Fibroblast of lung (primary cell): Measurements from ENCODE around the gene TAF13. TPM values are rescaled to one million over a fixed set of nuclear protein-coding genes. Genes with fewer than 3 reads are reported as not detected.

ENCODE experiments used
- DNase-seq, 2 donors: peaks; one replicate each; pipeline versions ENCODE4 v3.0.0 to v3.0.0-alpha.2; 2010; ENCODE audit warnings: low read depth in 2 of 2
- H2AFZ ChIP-seq: 2 replicates; pipeline ENCODE4 v1.5.1; 2012; ENCODE audit warnings: low read length, control low read depth, inconsistent platforms
- H3K27ac ChIP-seq: 2 replicates; pipeline ENCODE4 v1.5.1; 2011; ENCODE audit warnings: low read length, control low read depth; ENCODE audit not compliant: insufficient read depth
- H3K27me3 ChIP-seq: 2 replicates; pipeline ENCODE4 v1.5.1; 2011; ENCODE audit warnings: mild to moderate bottlenecking, low read length; ENCODE audit not compliant: control insufficient read depth, insufficient read depth
- H3K36me3 ChIP-seq: 2 replicates; pipeline ENCODE4 v1.5.1; 2011; ENCODE audit warnings: low read length; ENCODE audit not compliant: control insufficient read depth, insufficient read depth
- H3K4me1 ChIP-seq: 2 replicates; pipeline ENCODE4 v1.5.1; 2011; ENCODE audit warnings: low read length; ENCODE audit not compliant: control insufficient read depth, insufficient read depth; ENCODE audit errors: extremely low read depth
- H3K4me2 ChIP-seq: 2 replicates; pipeline ENCODE4 v1.5.1; 2011; ENCODE audit warnings: low read length, control low read depth; ENCODE audit not compliant: insufficient read depth; ENCODE audit errors: extremely low read depth
- H3K4me3 ChIP-seq, 4 experiments: fragments of 200-600 bp in 1 of 4; sonication (generic) in 1 of 4; replicated peaks in 1 of 4; 2 replicates each; pipeline ENCODE4 v1.5.1; 2011 to 2016; ENCODE audit warnings: low read length in 4 of 4, low read depth in 3 of 4, mild to moderate bottlenecking in 3 of 4, control low read depth in 2 of 4, inconsistent platforms in 1 of 4, mixed read lengths in 1 of 4; ENCODE audit not compliant: insufficient read depth in 1 of 4; ENCODE audit errors: control extremely low read depth in 1 of 4
- H3K79me2 ChIP-seq: 2 replicates; pipeline ENCODE4 v1.5.1; 2012; ENCODE audit warnings: mild to moderate bottlenecking, low read length, inconsistent platforms; ENCODE audit not compliant: control insufficient read depth, insufficient read depth
- H3K9ac ChIP-seq: 2 replicates; pipeline ENCODE4 v1.5.1; 2011; ENCODE audit warnings: mild to moderate bottlenecking, low read length, control low read depth; ENCODE audit not compliant: insufficient read depth
- H3K9me3 ChIP-seq: 2 replicates; pipeline ENCODE4 v1.5.1; 2012; ENCODE audit warnings: low read depth, low read length; ENCODE audit not compliant: control insufficient read depth, insufficient read depth
- H4K20me1 ChIP-seq: 2 replicates; pipeline ENCODE4 v1.5.1; 2011; ENCODE audit warnings: low read length; ENCODE audit not compliant: control insufficient read depth, insufficient read depth; ENCODE audit errors: extremely low read depth
- EZH2 ChIP-seq: IDR thresholded peaks from 2 replicates; pipeline ENCODE4 v1.5.1; 2012; ENCODE audit warnings: low read length, control low read depth, mild to moderate bottlenecking; ENCODE audit errors: missing control alignments
- polyA plus RNA-seq, 2 donors: library from polyadenylated mRNA; depleted of rRNA in 1 of 2; stranded (reverse) in 1 of 2; unstranded in 1 of 2; fragments of >200 nt; gene quantifications; 2 replicates each; pipeline ENCODE4 v1.2.1, GENCODE V29; 2011 to 2012; ENCODE audit warnings: missing spikeins in 1 of 2
- total RNA-seq: library from RNA; depleted of rRNA; stranded (reverse); fragments of >200 nt; gene quantifications from 2 replicates; pipeline ENCODE4 v1.2.1, GENCODE V29; 2014
- TF ChIP-seq, protein P1 (sequence below), 2 donors: IDR thresholded peaks in 1 of 2; conservative IDR thresholded peaks in 1 of 2; 1 replicate in 1 of 2; 2 replicates in 1 of 2; pipeline ENCODE4 v1.5.1; 2011 to 2012; ENCODE audit warnings: low read length in 2 of 2, control low read depth in 1 of 2, inconsistent platforms in 1 of 2, low read depth in 1 of 2, mild to moderate bottlenecking in 1 of 2

Gene TAF13
- total and polyA plus RNA-seq, 2 donors (not counting 1 experiment from before 2014, with no cell fraction given) = 66.6 to 85.7 TPM

DNA sequence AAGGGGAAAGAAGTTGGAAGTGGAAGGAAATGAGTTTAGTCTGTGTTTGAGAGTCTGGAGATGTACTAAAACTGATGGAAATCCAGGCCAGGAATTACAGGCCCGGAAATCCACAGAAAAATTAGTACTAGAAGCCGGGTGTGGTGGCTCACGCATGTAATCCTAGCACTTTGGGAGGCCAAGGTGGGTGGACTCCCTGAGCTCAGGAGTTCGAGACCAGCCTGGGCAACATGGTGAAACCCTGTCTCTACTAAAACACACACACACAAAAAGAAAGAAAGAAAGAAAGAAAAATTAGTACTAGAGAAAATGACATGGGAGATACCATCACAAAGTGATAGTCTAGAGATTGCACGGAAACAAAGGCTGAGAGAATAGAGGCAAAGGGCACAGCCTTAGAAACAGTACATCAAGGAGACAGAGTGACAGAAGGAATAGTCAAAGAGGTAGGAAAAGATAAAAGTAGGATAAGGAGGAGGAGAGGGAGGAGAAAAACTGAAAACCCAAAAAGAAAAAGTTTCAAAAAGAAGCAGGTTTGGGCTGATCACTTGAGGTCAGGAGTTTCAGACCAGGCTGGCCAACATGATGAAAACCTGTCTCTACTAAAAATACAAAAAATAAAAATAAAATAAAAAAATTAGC is 4.8 kb upstream of the TAF13 start:
- TF ChIP-seq EZH2 = no peak
- TF ChIP-seq, protein P1, sequence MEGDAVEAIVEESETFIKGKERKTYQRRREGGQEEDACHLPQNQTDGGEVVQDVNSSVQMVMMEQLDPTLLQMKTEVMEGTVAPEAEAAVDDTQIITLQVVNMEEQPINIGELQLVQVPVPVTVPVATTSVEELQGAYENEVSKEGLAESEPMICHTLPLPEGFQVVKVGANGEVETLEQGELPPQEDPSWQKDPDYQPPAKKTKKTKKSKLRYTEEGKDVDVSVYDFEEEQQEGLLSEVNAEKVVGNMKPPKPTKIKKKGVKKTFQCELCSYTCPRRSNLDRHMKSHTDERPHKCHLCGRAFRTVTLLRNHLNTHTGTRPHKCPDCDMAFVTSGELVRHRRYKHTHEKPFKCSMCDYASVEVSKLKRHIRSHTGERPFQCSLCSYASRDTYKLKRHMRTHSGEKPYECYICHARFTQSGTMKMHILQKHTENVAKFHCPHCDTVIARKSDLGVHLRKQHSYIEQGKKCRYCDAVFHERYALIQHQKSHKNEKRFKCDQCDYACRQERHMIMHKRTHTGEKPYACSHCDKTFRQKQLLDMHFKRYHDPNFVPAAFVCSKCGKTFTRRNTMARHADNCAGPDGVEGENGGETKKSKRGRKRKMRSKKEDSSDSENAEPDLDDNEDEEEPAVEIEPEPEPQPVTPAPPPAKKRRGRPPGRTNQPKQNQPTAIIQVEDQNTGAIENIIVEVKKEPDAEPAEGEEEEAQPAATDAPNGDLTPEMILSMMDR (conservative IDR thresholded peaks at IDR 0.05 in 1 of 2, IDR thresholded peaks at IDR 0.05 in 1 of 2; ENCODE audit: low read depth in 1 of 2, low read length in 2 of 2) = no peak
- Histone ChIP-seq H3K9ac (no peak overlapping the region), H3K4me2 (no peak overlapping the region)

DNA sequence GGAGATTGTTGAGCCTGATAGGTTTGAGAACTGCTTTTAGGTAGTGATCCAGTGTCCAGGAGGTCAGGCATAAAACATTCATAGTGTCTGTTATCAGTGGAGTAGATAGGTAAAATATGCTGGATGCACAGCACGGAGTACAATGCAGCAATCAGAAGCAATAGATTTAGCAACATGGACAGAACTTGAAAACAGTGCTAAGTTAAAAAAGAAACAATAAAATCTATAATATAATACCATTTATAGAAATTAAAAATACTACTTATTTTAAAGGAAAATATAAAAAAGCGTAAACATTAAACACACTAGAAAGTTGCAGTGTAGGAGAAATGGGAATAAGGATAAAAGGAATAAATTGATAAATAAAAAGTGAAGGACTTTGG is 3.4 kb upstream of the TAF13 start:
- no peak for DNase-seq
- Histone ChIP-seq H3K4me2 (no peak overlapping the region), H3K27me3 (no peaks in the 10 kb centered on the region), H3K27ac (no peak overlapping the region), H3K36me3 (no peaks in the 10 kb centered on the region), H3K9ac (no peak overlapping the region), H3K79me2 (peaks cover 15% of the 10 kb centered on the region), H3K4me1 (no peaks in the 10 kb centered on the region), H2AFZ (no peak overlapping the region), H3K9me3 (no peaks in the 10 kb centered on the region), H4K20me1 (no peaks in the 10 kb centered on the region), H3K4me3 (no peak overlapping the region)
- TF ChIP-seq EZH2 = no peak
- TF ChIP-seq, protein P1 (conservative IDR thresholded peaks at IDR 0.05 in 1 of 2, IDR thresholded peaks at IDR 0.05 in 1 of 2; ENCODE audit: low read depth in 1 of 2, low read length in 2 of 2) = no peak

More for the DNA sequence above, 4.8 kb upstream of the TAF13 start:
- DNase-seq = no peak
- Histone ChIP-seq H3K27me3 (no peaks in the 10 kb centered on the region), H3K4me3 (no peak overlapping the region), H4K20me1 (no peaks in the 10 kb centered on the region), H2AFZ (peak overlapping the region; percentile 2), H3K9me3 (no peaks in the 10 kb centered on the region), H3K4me1 (no peaks in the 10 kb centered on the region), H3K36me3 (no peaks in the 10 kb centered on the region), H3K27ac (no peak overlapping the region), H3K79me2 (peaks cover 2% of the 10 kb centered on the region)

DNA sequence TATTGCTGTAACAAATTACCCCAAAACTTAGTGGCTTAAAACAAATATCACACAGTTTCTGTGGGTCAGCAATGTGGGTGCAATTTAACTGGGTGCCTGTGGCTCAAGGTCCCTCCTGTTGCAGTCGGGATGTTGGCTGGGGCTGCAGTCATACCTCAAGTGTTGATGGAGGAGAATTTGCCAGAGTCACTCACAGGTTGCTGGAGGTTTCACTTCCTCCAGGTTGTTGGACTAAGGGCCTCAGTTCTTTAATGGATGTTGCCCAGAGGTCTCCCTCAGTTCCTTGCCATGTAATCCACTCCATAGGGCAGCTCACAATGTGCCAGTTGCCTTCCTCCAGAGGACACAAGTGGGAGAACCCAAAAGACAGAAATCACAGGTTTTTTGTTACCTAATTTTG is 2.5 kb upstream of the TAF13 start:
- no peaks in the 10 kb centered on the region for H3K9me3 ChIP-seq
- DNase-seq = no peak
- no peak overlapping the region for H3K9ac ChIP-seq
- no peaks in the 10 kb centered on the region for H4K20me1 ChIP-seq
- TF ChIP-seq EZH2 = no peak
- TF ChIP-seq, protein P1 (conservative IDR thresholded peaks at IDR 0.05 in 1 of 2, IDR thresholded peaks at IDR 0.05 in 1 of 2; ENCODE audit: low read depth in 1 of 2, low read length in 2 of 2) = no peak
- no peak overlapping the region for H3K4me3 ChIP-seq
- H3K27ac ChIP-seq = no peak overlapping the region
- no peak overlapping the region for H3K4me2 ChIP-seq
- H3K27me3 ChIP-seq = no peaks in the 10 kb centered on the region
- no peaks in the 10 kb centered on the region for H3K36me3 ChIP-seq
- H3K79me2 ChIP-seq = peaks cover 21% of the 10 kb centered on the region
- no peaks in the 10 kb centered on the region for H3K4me1 ChIP-seq
- peak overlapping the region; percentile 14 for H2AFZ ChIP-seq
